ENCODE measurements around the gene USP34. TPM values are rescaled to one million over a fixed set of nuclear protein-coding genes. Genes with fewer than 3 reads are reported as not detected.

Gene USP34
- total and polyA plus RNA-seq, 2 of the 4 experiments (the other 2 are of a cell fraction) = 34.7 to 128 TPM

DNA sequence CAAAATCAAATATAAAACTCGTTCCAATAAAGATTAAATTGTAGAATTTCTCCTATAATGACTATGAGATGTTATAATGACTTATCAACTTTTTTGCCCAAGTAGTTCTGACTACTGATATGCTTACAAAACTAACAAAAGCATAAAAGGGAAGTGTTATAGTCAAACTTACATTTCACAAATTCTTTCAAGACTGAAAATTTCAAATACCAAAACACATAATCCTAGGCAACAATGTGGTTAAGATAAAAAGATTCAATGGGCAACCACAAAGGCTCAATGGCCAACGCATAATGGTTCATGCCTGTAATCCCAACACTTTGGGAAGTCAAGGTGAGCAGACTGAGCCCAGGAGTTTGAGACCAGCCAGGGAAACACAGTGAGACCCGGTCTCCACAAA, 135.7 kb downstream of the USP34 start:
- no CpG with 5 or more reads among the region's 3 CpGs for WGBS, 2 experiments (ENCODE audit: extremely low coverage in 2 of 2, insufficient read length in 1 of 2)

More for the DNA sequence above, 135.7 kb downstream of the USP34 start:
- in situ Hi-C loops (cut with MboI; ENCODE audit: low sequenced_read_pairs) = no loop called here
- TF ChIP-seq, protein P1, sequence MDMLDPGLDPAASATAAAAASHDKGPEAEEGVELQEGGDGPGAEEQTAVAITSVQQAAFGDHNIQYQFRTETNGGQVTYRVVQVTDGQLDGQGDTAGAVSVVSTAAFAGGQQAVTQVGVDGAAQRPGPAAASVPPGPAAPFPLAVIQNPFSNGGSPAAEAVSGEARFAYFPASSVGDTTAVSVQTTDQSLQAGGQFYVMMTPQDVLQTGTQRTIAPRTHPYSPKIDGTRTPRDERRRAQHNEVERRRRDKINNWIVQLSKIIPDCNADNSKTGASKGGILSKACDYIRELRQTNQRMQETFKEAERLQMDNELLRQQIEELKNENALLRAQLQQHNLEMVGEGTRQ (IDR thresholded peaks at IDR 0.05; ENCODE audit: low read depth, low read length) = no peak
- TF ChIP-seq NFE2L2 (IDR thresholded peaks at IDR 0.05; ENCODE audit: low read depth, low read length) (no peak), MAFK (IDR thresholded peaks at IDR 0.05; ENCODE audit: low read depth, low read length) (no peak), CHD1 (IDR thresholded peaks at IDR 0.05; ENCODE audit: low read depth, low read length) (no peak), CEBPB (IDR thresholded peaks at IDR 0.05; ENCODE audit: low read depth, low read length) (no peak), MAZ (IDR thresholded peaks at IDR 0.05; ENCODE audit: borderline replicate concordance, low read depth, low read length) (no peak), BHLHE40 (IDR thresholded peaks at IDR 0.05; ENCODE audit: low read depth, low read length) (no peak), POLR2A (IDR thresholded peaks at IDR 0.05; ENCODE audit: low read depth, low read length) (no peak), SMC3 (IDR thresholded peaks at IDR 0.05; ENCODE audit: low read depth, low read length) (no peak), RAD21 (IDR thresholded peaks at IDR 0.05; ENCODE audit: low read length) (no peak), FOS (IDR thresholded peaks at IDR 0.05; ENCODE audit: low read depth, low read length) (no peak), RCOR1 (IDR thresholded peaks at IDR 0.05; ENCODE audit: insufficient replicate concordance, low read length) (no peak), MXI1 (IDR thresholded peaks at IDR 0.05; ENCODE audit: borderline replicate concordance, low read depth, low read length) (no peak), RFX5 (IDR thresholded peaks at IDR 0.05; ENCODE audit: low read depth, low read length) (no peak)
- TF ChIP-seq, protein P2, sequence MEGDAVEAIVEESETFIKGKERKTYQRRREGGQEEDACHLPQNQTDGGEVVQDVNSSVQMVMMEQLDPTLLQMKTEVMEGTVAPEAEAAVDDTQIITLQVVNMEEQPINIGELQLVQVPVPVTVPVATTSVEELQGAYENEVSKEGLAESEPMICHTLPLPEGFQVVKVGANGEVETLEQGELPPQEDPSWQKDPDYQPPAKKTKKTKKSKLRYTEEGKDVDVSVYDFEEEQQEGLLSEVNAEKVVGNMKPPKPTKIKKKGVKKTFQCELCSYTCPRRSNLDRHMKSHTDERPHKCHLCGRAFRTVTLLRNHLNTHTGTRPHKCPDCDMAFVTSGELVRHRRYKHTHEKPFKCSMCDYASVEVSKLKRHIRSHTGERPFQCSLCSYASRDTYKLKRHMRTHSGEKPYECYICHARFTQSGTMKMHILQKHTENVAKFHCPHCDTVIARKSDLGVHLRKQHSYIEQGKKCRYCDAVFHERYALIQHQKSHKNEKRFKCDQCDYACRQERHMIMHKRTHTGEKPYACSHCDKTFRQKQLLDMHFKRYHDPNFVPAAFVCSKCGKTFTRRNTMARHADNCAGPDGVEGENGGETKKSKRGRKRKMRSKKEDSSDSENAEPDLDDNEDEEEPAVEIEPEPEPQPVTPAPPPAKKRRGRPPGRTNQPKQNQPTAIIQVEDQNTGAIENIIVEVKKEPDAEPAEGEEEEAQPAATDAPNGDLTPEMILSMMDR (conservative IDR thresholded peaks at IDR 0.05; ENCODE audit: low read depth, low read length) = no peak
- TF ChIP-seq, protein P3, sequence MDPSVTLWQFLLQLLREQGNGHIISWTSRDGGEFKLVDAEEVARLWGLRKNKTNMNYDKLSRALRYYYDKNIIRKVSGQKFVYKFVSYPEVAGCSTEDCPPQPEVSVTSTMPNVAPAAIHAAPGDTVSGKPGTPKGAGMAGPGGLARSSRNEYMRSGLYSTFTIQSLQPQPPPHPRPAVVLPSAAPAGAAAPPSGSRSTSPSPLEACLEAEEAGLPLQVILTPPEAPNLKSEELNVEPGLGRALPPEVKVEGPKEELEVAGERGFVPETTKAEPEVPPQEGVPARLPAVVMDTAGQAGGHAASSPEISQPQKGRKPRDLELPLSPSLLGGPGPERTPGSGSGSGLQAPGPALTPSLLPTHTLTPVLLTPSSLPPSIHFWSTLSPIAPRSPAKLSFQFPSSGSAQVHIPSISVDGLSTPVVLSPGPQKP (IDR thresholded peaks at IDR 0.05; ENCODE audit: borderline replicate concordance, low read depth, low read length) = no peak
- Histone ChIP-seq H3K27ac (ENCODE audit: insufficient read depth, low read length) (no peak overlapping the region), H3K9ac (ENCODE audit: low read depth, low read length) (no peak overlapping the region), H2BK5ac (ENCODE audit: low read depth, low read length, poor library complexity, severe bottlenecking) (no peak overlapping the region), H2BK15ac (ENCODE audit: low read depth, low read length) (no peak overlapping the region), H3K18ac (ENCODE audit: low read depth, low read length) (no peak overlapping the region), H4K91ac (ENCODE audit: insufficient read depth, low read depth, low read length) (no peak overlapping the region), H3K23ac (ENCODE audit: low read depth, low read length) (no peak overlapping the region), H4K5ac (ENCODE audit: low read depth, low read length) (no peak overlapping the region), H3K79me1 (ENCODE audit: low read depth in 1 of 2, low read length in 2 of 2) (peaks cover 8 to 21% of the 10 kb centered on the region in 2 experiments), H4K8ac (ENCODE audit: low read depth in 2 of 2, low read length in 2 of 2) (no peak overlapping the region), H2AFZ (replicated peaks; ENCODE audit: low read length, poor library complexity) (no peak overlapping the region), H2AK5ac (ENCODE audit: low read depth, low read length) (no peak overlapping the region), H3K9me1 (ENCODE audit: insufficient read depth, low read length) (peaks cover 3% of the 10 kb centered on the region), H3K9me3 (ENCODE audit: control insufficient read depth, insufficient read depth, low read length) (no peaks in the 10 kb centered on the region), H3K27me3 (ENCODE audit: control insufficient read depth, insufficient read depth, low read length) (no peaks in the 10 kb centered on the region), H4K20me1 (ENCODE audit: insufficient read depth, low read length) (no peaks in the 10 kb centered on the region; the same call in 1 of the 2 replicates), H3K4me2 (ENCODE audit: low read depth, low read length) (no peak overlapping the region), H2BK20ac (ENCODE audit: low read depth, low read length) (no peak overlapping the region), H2BK120ac (ENCODE audit: low read depth, low read length) (no peak overlapping the region), H3K36me3 (ENCODE audit: control insufficient read depth, insufficient read depth, low read length) (peaks cover 17% of the 10 kb centered on the region), H3K4ac (ENCODE audit: low read depth, low read length) (no peak overlapping the region), H3K14ac (replicated peaks; ENCODE audit: low read depth, low read length) (no peak overlapping the region), H2AK9ac (replicated peaks; ENCODE audit: low read depth, low read length, poor library complexity) (no peak overlapping the region), H3K4me1 (ENCODE audit: control insufficient read depth, insufficient read depth, low read length) (peaks cover 3% of the 10 kb centered on the region; the same call in 1 of the 2 replicates), H3K56ac (ENCODE audit: extremely low read depth, insufficient read depth, low read length) (no peak overlapping the region), H3K4me3 (ENCODE audit: insufficient read depth, low read depth, low read length) (no peak overlapping the region)
- POLR2A ChIA-PET (ENCODE audit: unreplicated experiment) = no interaction called here
- DNase-seq (no peak), ATAC-seq (ENCODE audit: low read depth) (no peak)
- intact Hi-C loops (cut with micrococcal nuclease) = no loop called here
- CTCF ChIA-PET = no interaction called here
- dilution Hi-C loops (cut with HindIII; ENCODE audit: low sequenced_read_pairs, unreplicated experiment) = no loop called here
- BruUV-seq (replicated peaks) = no TSS peak

Measured in IMR-90 (cell line).